IMR-90 (cell line): ENCODE measurements around the gene EIF2B2. TPM values are rescaled to one million over a fixed set of nuclear protein-coding genes. Genes with fewer than 3 reads are reported as not detected.

Experiments used
- ATAC-seq: fragments of 200-7000 bp; cut with Tn5 transposase; 2 replicates; pipeline ENCODE4 v1.9.1; 2020; ENCODE audit warnings: low read depth, mild to moderate bottlenecking, moderate library complexity
- BruUV-seq: library from RNA; stranded (reverse); fragments of 400-500 nt; replicated peaks from 2 replicates; lab custom pipeline; 2021; lab: Mats Ljungman, UMichigan
- CTCF ChIA-PET: fragments of 300-600 bp; formaldehyde crosslinking; extraction: SDS; loops from one replicate; lab custom pipeline; 2021; ENCODE audit warnings: antibody characterized with exemption; lab: Yijun Ruan, JAX
- POLR2A ChIA-PET: fragments of 300-600 bp; sonication (Branson Sonifier 250); formaldehyde crosslinking; loops from one replicate; lab custom pipeline; 2022; ENCODE audit warnings: antibody characterized with exemption; ENCODE audit not compliant: unreplicated experiment; lab: Charles Lee
- DNase-seq: peaks from one replicate; pipeline ENCODE4 v3.0.0; 2013
- H2AFZ ChIP-seq: replicated peaks from 2 replicates; pipeline ENCODE3; 2013; ENCODE audit warnings: low read length, mild to moderate bottlenecking; ENCODE audit not compliant: poor library complexity
- H2AK5ac ChIP-seq: 2 replicates; pipeline ENCODE4 v1.6.1; 2013; ENCODE audit warnings: low read depth, low read length, inconsistent platforms
- H2AK9ac ChIP-seq: replicated peaks from 2 replicates; pipeline ENCODE3; 2013; ENCODE audit warnings: mild to moderate bottlenecking, low read depth, low read length, moderate library complexity; ENCODE audit not compliant: poor library complexity
- H2BK120ac ChIP-seq: 2 replicates; pipeline ENCODE4 v1.6.1; 2013; ENCODE audit warnings: low read depth, low read length, inconsistent platforms
- H2BK15ac ChIP-seq: 3 replicates; pipeline ENCODE4 v1.6.1; 2013; ENCODE audit warnings: low read depth, low read length, inconsistent platforms
- H2BK20ac ChIP-seq: 2 replicates; pipeline ENCODE4 v1.6.1; 2013; ENCODE audit warnings: low read depth, mild to moderate bottlenecking, inconsistent platforms, low read length, moderate library complexity
- H2BK5ac ChIP-seq: 2 replicates; pipeline ENCODE4 v1.6.1; 2013; ENCODE audit warnings: mild to moderate bottlenecking, low read depth, low read length, inconsistent platforms; ENCODE audit not compliant: poor library complexity, severe bottlenecking
- H3K14ac ChIP-seq: replicated peaks from 2 replicates; pipeline ENCODE4 v1.6.1; 2013; ENCODE audit warnings: low read depth, low read length, inconsistent platforms
- H3K18ac ChIP-seq: 2 replicates; pipeline ENCODE4 v1.6.1; 2013; ENCODE audit warnings: low read depth, low read length, control low read depth
- H3K23ac ChIP-seq: 2 replicates; pipeline ENCODE4 v1.6.1; 2013; ENCODE audit warnings: low read depth, low read length, inconsistent platforms
- H3K27ac ChIP-seq: 2 replicates; pipeline ENCODE4 v1.5.1; 2013; ENCODE audit warnings: mild to moderate bottlenecking, control low read depth, low read length; ENCODE audit not compliant: insufficient read depth
- H3K27me3 ChIP-seq: 2 replicates; pipeline ENCODE4 v1.6.1; 2013; ENCODE audit warnings: low read length; ENCODE audit not compliant: control insufficient read depth, insufficient read depth
- H3K36me3 ChIP-seq: 2 replicates; pipeline ENCODE4 v1.6.1; 2013; ENCODE audit warnings: low read length, mixed read lengths; ENCODE audit not compliant: control insufficient read depth, insufficient read depth
- H3K4ac ChIP-seq: 2 replicates; pipeline ENCODE4 v1.6.1; 2013; ENCODE audit warnings: low read depth, low read length, inconsistent platforms
- H3K4me1 ChIP-seq: 2 replicates; pipeline ENCODE4 v1.6.1; 2013; ENCODE audit warnings: low read length, mixed read lengths; ENCODE audit not compliant: control insufficient read depth, insufficient read depth
- H3K4me2 ChIP-seq: 2 replicates; pipeline ENCODE4 v1.6.1; 2013; ENCODE audit warnings: low read depth, mild to moderate bottlenecking, control low read depth, low read length, moderate library complexity
- H3K4me3 ChIP-seq: 2 replicates; pipeline ENCODE4 v1.5.1; 2013; ENCODE audit warnings: low read depth, mild to moderate bottlenecking, control low read depth, low read length, moderate library complexity; ENCODE audit not compliant: insufficient read depth
- H3K56ac ChIP-seq: 2 replicates; pipeline ENCODE4 v1.6.1; 2013; ENCODE audit warnings: low read length, inconsistent platforms; ENCODE audit not compliant: insufficient read depth; ENCODE audit errors: extremely low read depth
- H3K79me1 ChIP-seq, 2 experiments: 2 replicates each; pipeline ENCODE4 v1.6.1; 2013; ENCODE audit warnings: low read length in 2 of 2, inconsistent platforms in 1 of 2, low read depth in 1 of 2
- H3K9ac ChIP-seq: 2 replicates; pipeline ENCODE4 v1.6.1; 2013; ENCODE audit warnings: low read depth, low read length, control low read depth
- H3K9me1 ChIP-seq: 2 replicates; pipeline ENCODE4 v1.6.1; 2013; ENCODE audit warnings: low read length, inconsistent platforms; ENCODE audit not compliant: insufficient read depth
- H3K9me3 ChIP-seq: 2 replicates; pipeline ENCODE4 v1.6.1; 2013; ENCODE audit warnings: low read length; ENCODE audit not compliant: control insufficient read depth, insufficient read depth
- H4K20me1 ChIP-seq: 2 replicates; pipeline ENCODE4 v1.6.1; 2013; ENCODE audit warnings: low read length, inconsistent platforms; ENCODE audit not compliant: insufficient read depth
- H4K5ac ChIP-seq: 2 replicates; pipeline ENCODE4 v1.6.1; 2013; ENCODE audit warnings: mild to moderate bottlenecking, low read depth, low read length, control low read depth
- H4K8ac ChIP-seq, 2 experiments: 2 replicates each; pipeline ENCODE4 v1.6.1; 2013; ENCODE audit warnings: low read depth in 2 of 2, low read length in 2 of 2, control low read depth in 1 of 2, inconsistent platforms in 1 of 2
- H4K91ac ChIP-seq: 2 replicates; pipeline ENCODE4 v1.6.1; 2013; ENCODE audit warnings: low read depth, low read length, inconsistent platforms; ENCODE audit not compliant: insufficient read depth
- WGBS, 2 experiments: methylation state at CpG; one replicate each; pipeline versions ENCODE4 v1.1.5 to v1.1.7; 2013; ENCODE audit warnings: missing lambda C conversion rate in 2 of 2; ENCODE audit not compliant: insufficient read length in 1 of 2; ENCODE audit errors: extremely low coverage in 2 of 2; 5-methylcytosine and 5-hydroxymethylcytosine counted together
- dilution Hi-C: fragments of 300-500 bp; cut with HindIII; formaldehyde crosslinking; loops from one replicate; pipeline ENCODE4 v1.14.3; 2018; ENCODE audit warnings: low sequenced_read_pairs; ENCODE audit not compliant: unreplicated experiment
- in situ Hi-C: fragments of 300-500 bp; cut with MboI; formaldehyde crosslinking; loops from 3 replicates; pipeline ENCODE4 v1.14.3; 2019; ENCODE audit warnings: low sequenced_read_pairs, inconsistent platforms, mixed read lengths
- intact Hi-C: fragments of 100-400 bp; cut with micrococcal nuclease; formaldehyde crosslinking; loops from 2 replicates; pipeline ENCODE4 v1.10.0; 2022
- polyA plus RNA-seq, 3 experiments: library from polyadenylated mRNA; depleted of rRNA; stranded (reverse); fragments of >200 nt; gene quantifications; 2 replicates each; pipeline ENCODE4 v1.2.3, GENCODE V29; 2012; ENCODE audit warnings: low replicate concordance in 1 of 3
- total RNA-seq: library from RNA; depleted of rRNA; stranded (reverse); fragments of >200 nt; gene quantifications from 2 replicates; pipeline ENCODE4 v1.2.3, GENCODE V29; 2012
- TF ChIP-seq, protein P1 (sequence below): fragments of 150-350 bp; IDR thresholded peaks from 2 replicates; pipeline ENCODE4 v1.6.1; 2016; ENCODE audit warnings: low read depth, mild to moderate bottlenecking, low read length, moderate library complexity, borderline replicate concordance

Gene EIF2B2
- total and polyA plus RNA-seq, 2 of the 4 experiments (the other 2 are of a cell fraction): 63.6 to 70.1 TPM

DNA sequence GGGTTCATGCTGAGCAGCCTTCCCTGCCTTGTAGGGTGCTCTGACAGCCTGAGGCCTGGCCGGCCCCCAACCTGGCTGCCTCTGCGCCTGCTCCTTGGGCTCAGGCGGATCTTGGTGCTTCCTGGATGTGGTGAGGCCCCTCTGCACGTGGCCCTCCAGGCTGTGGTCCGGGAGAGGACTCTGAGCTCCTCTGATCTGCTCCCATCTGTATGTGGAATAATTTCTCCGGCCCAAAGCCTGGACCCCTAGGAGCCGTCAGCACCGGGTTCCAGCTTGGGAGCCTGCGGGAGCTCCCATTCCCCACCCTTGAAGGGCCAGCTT is 21.3 kb upstream of the EIF2B2 start:
- no peaks in the 10 kb centered on the region for H3K9me3 ChIP-seq
- WGBS, 2 experiments: 93% methylated on average over 5 of the region's 9 CpGs; no CpG with 5 or more reads in 1 of the 2 experiments
- H3K27ac ChIP-seq: no peak overlapping the region; the same call in 1 of the 2 replicates
- in situ Hi-C loops (no loop called here), intact Hi-C loops (no loop called here), dilution Hi-C loops (no loop called here)
- peak overlapping the region; percentile 31; the same call in 1 of the 2 replicates for H3K18ac ChIP-seq
- peak overlapping the region; percentile 72 for H3K14ac ChIP-seq
- H3K4me2 ChIP-seq: no peak overlapping the region
- H2BK5ac ChIP-seq: no peak overlapping the region
- H2BK120ac ChIP-seq: peak overlapping the region; percentile 89
- no peaks in the 10 kb centered on the region for H3K27me3 ChIP-seq
- H2BK20ac ChIP-seq: peak overlapping the region; percentile 20; the same call in 1 of the 2 replicates
- H4K5ac ChIP-seq: no peak overlapping the region
- H3K56ac ChIP-seq: no peak overlapping the region
- peak overlapping the region; percentile 75 for H4K91ac ChIP-seq
- H3K36me3 ChIP-seq: no peaks in the 10 kb centered on the region
- no peak overlapping the region for H3K4me3 ChIP-seq
- no peak overlapping the region for H3K23ac ChIP-seq
- CTCF ChIA-PET: no interaction called here
- no peaks in the 10 kb centered on the region for H3K79me1 ChIP-seq
- peak overlapping the region; percentile 24; the same call in 1 of the 2 replicates for H2AK5ac ChIP-seq
- ATAC-seq (no peak), DNase-seq (no peak)
- H3K4ac ChIP-seq: peak overlapping the region; percentile 79
- POLR2A ChIA-PET: no interaction called here
- peak overlapping the region; percentile 26; the same call in 1 of the 3 replicates for H2BK15ac ChIP-seq
- no peak overlapping the region for H3K9ac ChIP-seq
- peaks cover 6% of the 10 kb centered on the region; the same call in 1 of the 2 replicates for H3K9me1 ChIP-seq
- TF ChIP-seq, protein P1, sequence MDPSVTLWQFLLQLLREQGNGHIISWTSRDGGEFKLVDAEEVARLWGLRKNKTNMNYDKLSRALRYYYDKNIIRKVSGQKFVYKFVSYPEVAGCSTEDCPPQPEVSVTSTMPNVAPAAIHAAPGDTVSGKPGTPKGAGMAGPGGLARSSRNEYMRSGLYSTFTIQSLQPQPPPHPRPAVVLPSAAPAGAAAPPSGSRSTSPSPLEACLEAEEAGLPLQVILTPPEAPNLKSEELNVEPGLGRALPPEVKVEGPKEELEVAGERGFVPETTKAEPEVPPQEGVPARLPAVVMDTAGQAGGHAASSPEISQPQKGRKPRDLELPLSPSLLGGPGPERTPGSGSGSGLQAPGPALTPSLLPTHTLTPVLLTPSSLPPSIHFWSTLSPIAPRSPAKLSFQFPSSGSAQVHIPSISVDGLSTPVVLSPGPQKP: no peak
- H4K8ac ChIP-seq: peak overlapping the region; percentile 27 to 90; a peak in 2 of 4 replicates
- BruUV-seq: no TSS peak
- no peaks in the 10 kb centered on the region for H4K20me1 ChIP-seq
- H2AK9ac ChIP-seq: no peak overlapping the region
- peaks cover 15% of the 10 kb centered on the region for H3K4me1 ChIP-seq
- H2AFZ ChIP-seq: peak overlapping the region; percentile 92
